GM10266 (cell line): ENCODE results near the gene PFDN5.

Experiments used
- DNase-seq: peaks from one replicate; pipeline ENCODE4 v3.0.0; 2012; ENCODE audit errors: extremely low spot score
- TF ChIP-seq, protein P1 (sequence below): IDR thresholded peaks from 2 replicates; pipeline ENCODE4 v1.5.1; 2012; ENCODE audit warnings: mild to moderate bottlenecking, low read depth; ENCODE audit not compliant: control insufficient read depth, insufficient read depth; ENCODE audit errors: missing control alignments

PFDN5 gene

DNA sequence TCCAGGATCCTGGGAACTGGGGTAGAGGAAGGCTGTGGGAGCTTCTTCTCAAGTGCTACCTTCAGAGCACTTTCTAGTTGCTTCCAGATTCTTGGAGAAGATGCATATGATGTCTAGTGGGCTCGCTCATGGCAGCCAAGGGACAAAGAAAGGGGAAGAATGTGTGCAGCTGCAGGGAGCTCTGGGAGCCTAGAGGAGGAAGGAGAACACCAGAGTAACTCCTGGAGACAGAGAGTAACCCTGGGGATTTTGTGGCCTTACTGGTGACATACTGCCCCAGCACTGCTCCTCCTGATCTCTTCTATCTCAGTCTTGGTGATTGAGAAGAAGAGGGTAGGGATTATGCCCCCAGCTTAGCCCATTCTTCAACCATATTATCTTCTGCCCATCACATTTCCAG lies 51.1 kb downstream of the PFDN5 start:
- no peak for DNase-seq
- TF ChIP-seq, protein P1, sequence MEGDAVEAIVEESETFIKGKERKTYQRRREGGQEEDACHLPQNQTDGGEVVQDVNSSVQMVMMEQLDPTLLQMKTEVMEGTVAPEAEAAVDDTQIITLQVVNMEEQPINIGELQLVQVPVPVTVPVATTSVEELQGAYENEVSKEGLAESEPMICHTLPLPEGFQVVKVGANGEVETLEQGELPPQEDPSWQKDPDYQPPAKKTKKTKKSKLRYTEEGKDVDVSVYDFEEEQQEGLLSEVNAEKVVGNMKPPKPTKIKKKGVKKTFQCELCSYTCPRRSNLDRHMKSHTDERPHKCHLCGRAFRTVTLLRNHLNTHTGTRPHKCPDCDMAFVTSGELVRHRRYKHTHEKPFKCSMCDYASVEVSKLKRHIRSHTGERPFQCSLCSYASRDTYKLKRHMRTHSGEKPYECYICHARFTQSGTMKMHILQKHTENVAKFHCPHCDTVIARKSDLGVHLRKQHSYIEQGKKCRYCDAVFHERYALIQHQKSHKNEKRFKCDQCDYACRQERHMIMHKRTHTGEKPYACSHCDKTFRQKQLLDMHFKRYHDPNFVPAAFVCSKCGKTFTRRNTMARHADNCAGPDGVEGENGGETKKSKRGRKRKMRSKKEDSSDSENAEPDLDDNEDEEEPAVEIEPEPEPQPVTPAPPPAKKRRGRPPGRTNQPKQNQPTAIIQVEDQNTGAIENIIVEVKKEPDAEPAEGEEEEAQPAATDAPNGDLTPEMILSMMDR = no peak

DNA sequence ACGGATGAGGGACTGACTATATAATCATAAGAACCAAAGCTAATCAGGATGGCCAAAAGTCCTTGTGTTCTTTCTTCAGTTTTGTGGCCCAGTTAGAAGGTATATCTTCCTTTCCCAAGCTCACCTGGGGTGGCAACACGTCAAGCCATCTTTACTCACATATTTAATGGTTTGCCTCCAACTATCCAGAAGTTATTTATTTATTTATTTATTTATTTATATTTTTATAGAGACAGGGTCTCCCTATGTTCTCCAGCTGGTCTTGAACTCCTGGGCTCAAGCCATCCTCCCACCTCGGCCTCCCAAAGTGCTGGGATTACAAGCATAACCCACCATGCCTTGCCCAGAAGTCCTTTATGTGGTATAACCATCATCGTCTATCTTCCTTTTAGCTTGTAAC lies 52.6 kb downstream of the PFDN5 start:
- TF ChIP-seq, protein P1 = no peak
- no peak for DNase-seq
